GM23338 (cell line): ENCODE data around the gene EFNA4. TPM values are rescaled to one million over a fixed set of nuclear protein-coding genes. Genes with fewer than 3 reads are reported as not detected.
"Not testable (repeated sequence)": the region's sequence is repeated elsewhere in the genome, so short reads cannot be mapped to it uniquely, and the experiment has no call there.

Experiments
- ATAC-seq: fragments of 200-7000 bp; cut with Tn5 transposase; 3 replicates; pipeline ENCODE4 v1.9.1; 2020
- DNase-seq: peaks from one replicate; pipeline ENCODE4 v3.0.0-alpha.2; 2015; ENCODE audit warnings: low spot score
- H2AFZ ChIP-seq: fragments of 200-600 bp; sonication (generic); 2 replicates; pipeline ENCODE4 v1.8.0; 2016; ENCODE audit warnings: antibody characterized with exemption, mild to moderate bottlenecking, moderate library complexity
- H3F3A ChIP-seq: fragments of 200-600 bp; sonication (generic); replicated peaks from 2 replicates; pipeline ENCODE4 v1.8.0; 2017; ENCODE audit warnings: antibody characterized with exemption, mixed run types, low read depth
- H3K27ac ChIP-seq: fragments of 200-600 bp; sonication (generic); 2 replicates; pipeline ENCODE4 v1.6.1; 2016; ENCODE audit warnings: low read depth
- H3K27me3 ChIP-seq: fragments of 200-600 bp; sonication (generic); 2 replicates; pipeline ENCODE4 v1.8.0; 2016; ENCODE audit warnings: mild to moderate bottlenecking, mixed run types, moderate library complexity; ENCODE audit not compliant: insufficient read depth
- H3K36me3 ChIP-seq: fragments of 200-600 bp; sonication (generic); 2 replicates; pipeline ENCODE4 v1.8.0; 2016; ENCODE audit warnings: mild to moderate bottlenecking; ENCODE audit not compliant: insufficient read depth
- H3K4me1 ChIP-seq: fragments of 200-600 bp; sonication (generic); 2 replicates; pipeline ENCODE4 v1.8.0; 2016; ENCODE audit warnings: mild to moderate bottlenecking, moderate library complexity; ENCODE audit not compliant: insufficient read depth
- H3K4me2 ChIP-seq: fragments of 200-600 bp; sonication (generic); 2 replicates; pipeline ENCODE4 v1.7.1; 2017; ENCODE audit warnings: mixed run types
- H3K4me3 ChIP-seq: fragments of 200-600 bp; sonication (generic); 2 replicates; pipeline ENCODE4 v1.6.1; 2016; ENCODE audit warnings: mixed run types
- H3K79me2 ChIP-seq: fragments of 200-600 bp; sonication (generic); replicated peaks from 2 replicates; pipeline ENCODE4 v1.8.0; 2017; ENCODE audit warnings: mild to moderate bottlenecking; ENCODE audit not compliant: insufficient read depth
- H3K9me2 ChIP-seq: fragments of 200-600 bp; sonication (generic); 2 replicates; pipeline ENCODE4 v1.8.0; 2017; ENCODE audit not compliant: insufficient read depth
- H4K20me1 ChIP-seq: fragments of 200-600 bp; sonication (generic); replicated peaks from 2 replicates; pipeline ENCODE4 v1.8.0; 2017; ENCODE audit warnings: mild to moderate bottlenecking; ENCODE audit not compliant: insufficient read depth
- H3K27ac Mint-ChIP-seq: 2 replicates; pipeline ENCODE4 v1.8.0; 2020; ENCODE audit warnings: inconsistent platforms, mild to moderate bottlenecking, moderate library complexity, mixed read lengths
- H3K27me3 Mint-ChIP-seq: 3 replicates; pipeline ENCODE4 v1.8.0; 2022; ENCODE audit warnings: low read depth, mild to moderate bottlenecking, moderate library complexity, mixed read lengths, inconsistent platforms; ENCODE audit not compliant: insufficient read depth, poor library complexity
- H3K36me3 Mint-ChIP-seq: 3 replicates; pipeline ENCODE4 v1.8.0; 2021; ENCODE audit warnings: low read depth, mild to moderate bottlenecking, inconsistent platforms, moderate library complexity, mixed read lengths
- H3K4me1 Mint-ChIP-seq: 3 replicates; pipeline ENCODE4 v1.8.0; 2020; ENCODE audit warnings: mild to moderate bottlenecking, inconsistent platforms, mixed read lengths
- H3K4me3 Mint-ChIP-seq: 3 replicates; pipeline ENCODE4 v1.8.0; 2021; ENCODE audit warnings: moderate library complexity, mild to moderate bottlenecking, inconsistent platforms, mixed read lengths
- H3K9me3 Mint-ChIP-seq: 3 replicates; pipeline ENCODE4 v1.8.0; 2020; ENCODE audit warnings: moderate library complexity, mild to moderate bottlenecking, inconsistent platforms, mixed read lengths
- polyA plus RNA-seq: library from polyadenylated mRNA; unstranded; fragments of >200 nt; fragmentation: Nextera tagmentation; extraction: Ambion mirVana; gene quantifications from 2 replicates; pipeline ENCODE4 v1.2.1, GENCODE V29; 2016
- total RNA-seq: library from RNA; depleted of rRNA; stranded (reverse); fragments of >200 nt; shearing (Covaris generic); gene quantifications from 2 replicates; pipeline ENCODE4 v1.2.3, GENCODE V29; 2014; rRNA removed

EFNA4 gene
- total and polyA plus RNA-seq, 2 experiments from 2014 or later: 11.1 to 22.9 TPM

DNA sequence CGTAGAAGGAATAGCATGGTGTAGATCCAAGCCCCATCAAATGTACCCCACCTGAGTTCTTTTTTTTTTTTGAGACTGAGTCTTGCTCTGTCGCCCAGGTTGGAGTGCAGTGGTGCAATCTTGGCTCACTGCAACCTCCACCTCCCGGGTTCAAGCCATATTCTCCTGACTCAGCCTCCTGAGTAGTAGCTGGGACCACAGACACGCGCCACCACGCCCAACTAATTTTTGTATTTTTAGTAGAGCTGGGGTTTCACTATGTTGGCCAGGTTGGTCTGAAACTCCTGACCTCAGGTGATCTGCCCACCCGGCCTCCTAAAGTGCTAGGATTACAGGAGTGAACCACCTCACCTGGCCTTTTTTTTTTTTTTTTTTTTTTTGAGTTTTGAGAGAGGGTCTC lies 54.5 kb downstream of the EFNA4 start:
- not testable (repeated sequence) for H3K9me3 Mint-ChIP-seq, H4K20me1 ChIP-seq, H3K79me2 ChIP-seq, H2AFZ ChIP-seq, H3K36me3 Mint-ChIP-seq, H3K36me3 ChIP-seq, H3K27ac Mint-ChIP-seq, DNase-seq, H3K27ac ChIP-seq, H3K4me2 ChIP-seq, ATAC-seq, H3K4me1 Mint-ChIP-seq, H3K4me3 ChIP-seq, H3K9me2 ChIP-seq, H3K4me3 Mint-ChIP-seq, H3K4me1 ChIP-seq, H3F3A ChIP-seq
- H3K27me3 Mint-ChIP-seq: peaks cover 26% of the 10 kb centered on the region
- peaks cover 15% of the 10 kb centered on the region for H3K27me3 ChIP-seq

Other genes starting within 250 kb of the EFNA4 start
- gene KCNN3, start 193.5 kb upstream of the EFNA4 start, total RNA-seq: 1.9 and 4.0 TPM in 2 replicates
- 3.0 and 3.1 TPM in 2 replicates for gene KCNN3, start 193.5 kb upstream of the EFNA4 start, polyA plus RNA-seq
- gene PMVK, start 127.0 kb upstream of the EFNA4 start, total RNA-seq: 8.1 and 11.2 TPM in 2 replicates
- 22.2 and 25.0 TPM in 2 replicates for gene PMVK, start 127.0 kb upstream of the EFNA4 start, polyA plus RNA-seq
- 29.6 and 31.8 TPM in 2 replicates for gene PBXIP1, start 107.6 kb upstream of the EFNA4 start, total RNA-seq
- 6.5 and 7.0 TPM in 2 replicates for gene PBXIP1, start 107.6 kb upstream of the EFNA4 start, polyA plus RNA-seq
- gene PYGO2, start 102.0 kb upstream of the EFNA4 start, total RNA-seq: 28.7 and 29.0 TPM in 2 replicates
- gene PYGO2, start 102.0 kb upstream of the EFNA4 start, polyA plus RNA-seq: 11.0 and 13.2 TPM in 2 replicates
- gene SHC1, start 93.0 kb upstream of the EFNA4 start, total RNA-seq: 196 and 211 TPM in 2 replicates
- gene SHC1, start 93.0 kb upstream of the EFNA4 start, polyA plus RNA-seq: 108 and 117 TPM in 2 replicates
- gene CKS1B, start 89.1 kb upstream of the EFNA4 start, total RNA-seq: 296 and 392 TPM in 2 replicates
- gene CKS1B, start 89.1 kb upstream of the EFNA4 start, polyA plus RNA-seq: 562 and 617 TPM in 2 replicates
- gene FLAD1, start 80.4 kb upstream of the EFNA4 start, total RNA-seq: 71.4 and 75.0 TPM in 2 replicates
- gene FLAD1, start 80.4 kb upstream of the EFNA4 start, polyA plus RNA-seq: 72.8 and 74.5 TPM in 2 replicates
- gene LENEP, start 70.2 kb upstream of the EFNA4 start, total RNA-seq: 1.5 and 1.6 TPM in 2 replicates
- gene LENEP, start 70.2 kb upstream of the EFNA4 start, polyA plus RNA-seq: not detected in 2 replicates
- gene ZBTB7B, start 60.9 kb upstream of the EFNA4 start, total RNA-seq: 19.3 and 32.6 TPM in 2 replicates
- 3.6 TPM in 2 replicates for gene ZBTB7B, start 60.9 kb upstream of the EFNA4 start, polyA plus RNA-seq
- gene DCST2, start 30.0 kb upstream of the EFNA4 start, total RNA-seq: not detected in 2 replicates
- gene DCST2, start 30.0 kb upstream of the EFNA4 start, polyA plus RNA-seq: 0.28 and 0.78 TPM in 2 replicates
- gene DCST1, start 29.9 kb upstream of the EFNA4 start, total RNA-seq: not detected in 2 replicates
- gene DCST1, start 29.9 kb upstream of the EFNA4 start, polyA plus RNA-seq: not detected in 2 replicates
- 25.9 and 31.1 TPM in 2 replicates for gene ADAM15, start 12.4 kb upstream of the EFNA4 start, total RNA-seq
- 24.2 and 25.9 TPM in 2 replicates for gene ADAM15, start 12.4 kb upstream of the EFNA4 start, polyA plus RNA-seq
- gene EFNA3, start 15.1 kb downstream of the EFNA4 start, total RNA-seq: 13.6 and 14.5 TPM in 2 replicates
- gene EFNA3, start 15.1 kb downstream of the EFNA4 start, polyA plus RNA-seq: 10.3 and 13.5 TPM in 2 replicates
- gene EFNA1, start 64.1 kb downstream of the EFNA4 start, total RNA-seq: 2.1 and 5.1 TPM in 2 replicates
- gene EFNA1, start 64.1 kb downstream of the EFNA4 start, polyA plus RNA-seq: 3.2 and 5.1 TPM in 2 replicates
- gene SLC50A1, start 72.1 kb downstream of the EFNA4 start, total RNA-seq: 30.0 and 50.5 TPM in 2 replicates
- 63.9 and 65.4 TPM in 2 replicates for gene SLC50A1, start 72.1 kb downstream of the EFNA4 start, polyA plus RNA-seq
- gene DPM3, start 76.8 kb downstream of the EFNA4 start, total RNA-seq: 13.6 and 19.2 TPM in 2 replicates
- gene DPM3, start 76.8 kb downstream of the EFNA4 start, polyA plus RNA-seq: 71.4 and 76.5 TPM in 2 replicates
- gene KRTCAP2, start 109.6 kb downstream of the EFNA4 start, total RNA-seq: 101 and 106 TPM in 2 replicates
- 579 and 628 TPM in 2 replicates for gene KRTCAP2, start 109.6 kb downstream of the EFNA4 start, polyA plus RNA-seq
- gene TRIM46, start 110.1 kb downstream of the EFNA4 start, total RNA-seq: 15.4 and 18.8 TPM in 2 replicates
- 7.4 and 8.1 TPM in 2 replicates for gene TRIM46, start 110.1 kb downstream of the EFNA4 start, polyA plus RNA-seq
- gene THBS3, start 144.2 kb downstream of the EFNA4 start, total RNA-seq: 1.2 and 6.3 TPM in 2 replicates
- 4.3 and 5.0 TPM in 2 replicates for gene THBS3, start 144.2 kb downstream of the EFNA4 start, polyA plus RNA-seq
- gene MTX1, start 145.0 kb downstream of the EFNA4 start, total RNA-seq: 66.7 and 77.7 TPM in 2 replicates
- 106 and 109 TPM in 2 replicates for gene MTX1, start 145.0 kb downstream of the EFNA4 start, polyA plus RNA-seq
- gene ENTREP3, start 191.7 kb downstream of the EFNA4 start, total RNA-seq: 34.7 and 46.3 TPM in 2 replicates
- gene ENTREP3, start 191.7 kb downstream of the EFNA4 start, polyA plus RNA-seq: 18.6 and 19.5 TPM in 2 replicates
- gene SCAMP3, start 198.6 kb downstream of the EFNA4 start, total RNA-seq: 47.2 and 52.5 TPM in 2 replicates
- 38.3 and 50.5 TPM in 2 replicates for gene SCAMP3, start 198.6 kb downstream of the EFNA4 start, polyA plus RNA-seq
- 40.4 and 54.6 TPM in 2 replicates for gene CLK2, start 209.8 kb downstream of the EFNA4 start, total RNA-seq
- gene CLK2, start 209.8 kb downstream of the EFNA4 start, polyA plus RNA-seq: 23.9 and 27.2 TPM in 2 replicates
- 3.5 and 4.9 TPM in 2 replicates for gene HCN3, start 213.7 kb downstream of the EFNA4 start, total RNA-seq
- gene HCN3, start 213.7 kb downstream of the EFNA4 start, polyA plus RNA-seq: 3.4 and 4.6 TPM in 2 replicates
- 3.3 and 3.7 TPM in 2 replicates for gene PKLR, start 237.7 kb downstream of the EFNA4 start, total RNA-seq
- 1.5 and 2.0 TPM in 2 replicates for gene PKLR, start 237.7 kb downstream of the EFNA4 start, polyA plus RNA-seq
- gene FDPS, start 245.1 kb downstream of the EFNA4 start, total RNA-seq: 274 and 287 TPM in 2 replicates
- 366 and 373 TPM in 2 replicates for gene FDPS, start 245.1 kb downstream of the EFNA4 start, polyA plus RNA-seq